PC-3 (cell line): ENCODE measurements around the gene ZFP92. TPM values are rescaled to one million over a fixed set of nuclear protein-coding genes. Genes with fewer than 3 reads are reported as not detected.

Source experiments
- ATAC-seq: fragments of 200-7000 bp; cut with Tn5 transposase; 2 replicates; pipeline ENCODE4 v1.9.1; 2020; ENCODE audit warnings: mild to moderate bottlenecking, moderate library complexity
- BruUV-seq: library from RNA; stranded (reverse); fragments of 400-500 nt; replicated peaks from 2 replicates; lab custom pipeline; 2021; lab: Mats Ljungman, UMichigan
- CTCF ChIA-PET: fragments of 300-600 bp; sonication (Branson Sonifier 250); formaldehyde crosslinking; loops from one replicate; lab custom pipeline; 2022; ENCODE audit warnings: antibody characterized with exemption; lab: Charles Lee
- POLR2A ChIA-PET: fragments of 300-600 bp; sonication (Branson Sonifier 250); formaldehyde crosslinking; loops from one replicate; lab custom pipeline; 2022; ENCODE audit warnings: antibody characterized with exemption; ENCODE audit not compliant: unreplicated experiment; lab: Charles Lee
- DNase-seq: peaks from one replicate; pipeline ENCODE4 v3.0.0-alpha.2; 2015
- H2AFZ ChIP-seq: fragments of 300-600 bp; sonication (generic); 2 replicates; pipeline ENCODE4 v1.6.0; 2016; ENCODE audit warnings: antibody characterized with exemption, low read length
- H3F3A ChIP-seq: fragments of 300-600 bp; sonication (generic); one replicate; pipeline ENCODE4 v1.6.0; 2017; ENCODE audit warnings: antibody characterized with exemption, low read length, control low read depth, mild to moderate bottlenecking; ENCODE audit not compliant: unreplicated experiment
- H3K27ac ChIP-seq: fragments of 300-600 bp; sonication (generic); 2 replicates; pipeline ENCODE4 v1.5.1; 2016; ENCODE audit warnings: mild to moderate bottlenecking, low read length
- H3K27me3 ChIP-seq: fragments of 300-600 bp; sonication (generic); 2 replicates; pipeline ENCODE4 v1.6.1; 2016; ENCODE audit warnings: low read length, mixed read lengths
- H3K36me3 ChIP-seq: fragments of 300-600 bp; sonication (generic); 2 replicates; pipeline ENCODE4 v1.6.1; 2016; ENCODE audit warnings: low read depth, mixed run types, low read length, mixed read lengths
- H3K4me1 ChIP-seq: fragments of 300-600 bp; sonication (generic); 2 replicates; pipeline ENCODE4 v1.5.1; 2016; ENCODE audit warnings: low read length; ENCODE audit not compliant: insufficient read depth
- H3K4me2 ChIP-seq: fragments of 300-600 bp; sonication (generic); 2 replicates; pipeline ENCODE4 v1.6.0; 2016; ENCODE audit warnings: low read length
- H3K4me3 ChIP-seq: fragments of 300-600 bp; sonication (generic); 2 replicates; pipeline ENCODE4 v1.5.1; 2016; ENCODE audit warnings: mild to moderate bottlenecking, low read length, mixed read lengths
- H3K79me2 ChIP-seq: fragments of 300-600 bp; sonication (generic); 2 replicates; pipeline ENCODE4 v1.6.1; 2017; ENCODE audit warnings: low read length, mixed read lengths
- H3K9ac ChIP-seq: fragments of 300-600 bp; sonication (generic); 2 replicates; pipeline ENCODE4 v1.6.0; 2016; ENCODE audit warnings: mild to moderate bottlenecking, low read length
- H3K9me2 ChIP-seq: fragments of 300-600 bp; sonication (generic); replicated peaks from 2 replicates; pipeline ENCODE4 v1.6.1; 2016; ENCODE audit warnings: mixed run types, low read length, mixed read lengths
- H3K9me3 ChIP-seq: fragments of 300-600 bp; sonication (generic); 2 replicates; pipeline ENCODE4 v1.6.1; 2016; ENCODE audit warnings: low read length, mixed read lengths
- H4K20me1 ChIP-seq: fragments of 300-600 bp; sonication (generic); 2 replicates; pipeline ENCODE4 v1.6.1; 2016; ENCODE audit warnings: low read length, mixed read lengths
- EZH2 ChIP-seq: fragments of 300-600 bp; sonication (generic); IDR thresholded peaks from one replicate; pipeline ENCODE4 v1.6.1; 2017; ENCODE audit warnings: antibody characterized with exemption, mild to moderate bottlenecking, low read length; ENCODE audit not compliant: unreplicated experiment
- EZH2phosphoT487 ChIP-seq: fragments of 300-600 bp; sonication (generic); IDR thresholded peaks from 2 replicates; pipeline ENCODE4 v1.6.1; 2018; ENCODE audit warnings: mild to moderate bottlenecking, antibody characterized with exemption, low read length, borderline replicate concordance
- intact Hi-C: fragments of 100-400 bp; cut with micrococcal nuclease; formaldehyde crosslinking; loops from 2 replicates; pipeline ENCODE4 v1.9.0; 2023
- total RNA-seq: library from RNA; depleted of rRNA; stranded (reverse); fragments of >200 nt; gene quantifications from 2 replicates; pipeline ENCODE4 v1.2.3, GENCODE V29; 2014
- TF ChIP-seq, protein P1 (sequence below): fragments of 300-600 bp; sonication (generic); conservative IDR thresholded peaks from 2 replicates; pipeline ENCODE4 v1.5.1; 2017; ENCODE audit warnings: antibody characterized with exemption, low read depth, mild to moderate bottlenecking, low read length

ZFP92 gene
- total RNA-seq, 1 experiment from 2014 or later, result not detected

DNA sequence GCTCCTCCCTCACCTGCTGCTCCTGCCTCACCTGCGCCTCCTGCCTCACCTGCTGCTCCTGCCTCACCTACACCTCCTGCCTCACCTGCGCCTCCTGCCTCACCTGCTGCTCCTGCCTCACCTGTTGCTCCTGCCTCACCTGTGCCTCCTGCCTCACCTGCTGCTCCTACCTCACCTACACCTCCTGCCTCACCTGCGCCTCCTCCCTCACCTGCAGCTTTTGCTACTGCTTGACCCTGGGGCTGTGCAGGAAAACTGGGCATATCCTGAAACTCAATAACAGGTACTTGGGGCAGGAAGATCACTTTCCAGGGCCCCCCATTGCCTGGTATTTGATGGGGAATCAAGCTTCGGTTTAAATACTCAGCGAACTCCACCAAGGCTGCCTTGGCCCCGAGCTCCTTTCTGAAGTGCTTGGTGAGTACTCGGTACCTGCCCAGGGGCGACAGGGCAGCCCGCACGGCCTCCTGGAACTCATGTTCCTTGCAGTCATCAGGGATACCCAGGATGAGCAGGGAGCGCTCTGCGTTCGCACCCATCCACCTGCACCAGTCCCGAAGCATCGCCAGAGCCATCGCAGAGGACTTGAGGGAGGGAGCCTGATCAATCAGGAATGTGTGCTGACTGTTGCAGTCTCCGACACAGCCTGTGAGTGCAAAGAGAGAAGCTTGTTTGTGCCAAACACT is 12.9 kb upstream of the ZFP92 start:
- Histone ChIP-seq H2AFZ (no peak overlapping the region), H3F3A (no peaks in the 10 kb centered on the region), H3K4me3 (no peak overlapping the region), H3K36me3 (no peaks in the 10 kb centered on the region), H3K27ac (no peak overlapping the region), H3K79me2 (no peaks in the 10 kb centered on the region), H3K4me1 (no peaks in the 10 kb centered on the region), H3K9me3 (no peaks in the 10 kb centered on the region), H3K9me2 (no peaks in the 10 kb centered on the region), H3K4me2 (no peak overlapping the region), H3K27me3 (peaks cover 15% of the 10 kb centered on the region), H4K20me1 (no peaks in the 10 kb centered on the region), H3K9ac (no peak overlapping the region)
- TF ChIP-seq EZH2phosphoT487 (no peak), EZH2 (no peak)
- TF ChIP-seq, protein P1, sequence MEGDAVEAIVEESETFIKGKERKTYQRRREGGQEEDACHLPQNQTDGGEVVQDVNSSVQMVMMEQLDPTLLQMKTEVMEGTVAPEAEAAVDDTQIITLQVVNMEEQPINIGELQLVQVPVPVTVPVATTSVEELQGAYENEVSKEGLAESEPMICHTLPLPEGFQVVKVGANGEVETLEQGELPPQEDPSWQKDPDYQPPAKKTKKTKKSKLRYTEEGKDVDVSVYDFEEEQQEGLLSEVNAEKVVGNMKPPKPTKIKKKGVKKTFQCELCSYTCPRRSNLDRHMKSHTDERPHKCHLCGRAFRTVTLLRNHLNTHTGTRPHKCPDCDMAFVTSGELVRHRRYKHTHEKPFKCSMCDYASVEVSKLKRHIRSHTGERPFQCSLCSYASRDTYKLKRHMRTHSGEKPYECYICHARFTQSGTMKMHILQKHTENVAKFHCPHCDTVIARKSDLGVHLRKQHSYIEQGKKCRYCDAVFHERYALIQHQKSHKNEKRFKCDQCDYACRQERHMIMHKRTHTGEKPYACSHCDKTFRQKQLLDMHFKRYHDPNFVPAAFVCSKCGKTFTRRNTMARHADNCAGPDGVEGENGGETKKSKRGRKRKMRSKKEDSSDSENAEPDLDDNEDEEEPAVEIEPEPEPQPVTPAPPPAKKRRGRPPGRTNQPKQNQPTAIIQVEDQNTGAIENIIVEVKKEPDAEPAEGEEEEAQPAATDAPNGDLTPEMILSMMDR, result no peak
- ChIA-PET CTCF (no interaction called here), POLR2A (no interaction called here)
- ATAC-seq, result no peak
- BruUV-seq, result no TSS peak
- intact Hi-C loops, result no loop called here
- DNase-seq, result no peak

DNA sequence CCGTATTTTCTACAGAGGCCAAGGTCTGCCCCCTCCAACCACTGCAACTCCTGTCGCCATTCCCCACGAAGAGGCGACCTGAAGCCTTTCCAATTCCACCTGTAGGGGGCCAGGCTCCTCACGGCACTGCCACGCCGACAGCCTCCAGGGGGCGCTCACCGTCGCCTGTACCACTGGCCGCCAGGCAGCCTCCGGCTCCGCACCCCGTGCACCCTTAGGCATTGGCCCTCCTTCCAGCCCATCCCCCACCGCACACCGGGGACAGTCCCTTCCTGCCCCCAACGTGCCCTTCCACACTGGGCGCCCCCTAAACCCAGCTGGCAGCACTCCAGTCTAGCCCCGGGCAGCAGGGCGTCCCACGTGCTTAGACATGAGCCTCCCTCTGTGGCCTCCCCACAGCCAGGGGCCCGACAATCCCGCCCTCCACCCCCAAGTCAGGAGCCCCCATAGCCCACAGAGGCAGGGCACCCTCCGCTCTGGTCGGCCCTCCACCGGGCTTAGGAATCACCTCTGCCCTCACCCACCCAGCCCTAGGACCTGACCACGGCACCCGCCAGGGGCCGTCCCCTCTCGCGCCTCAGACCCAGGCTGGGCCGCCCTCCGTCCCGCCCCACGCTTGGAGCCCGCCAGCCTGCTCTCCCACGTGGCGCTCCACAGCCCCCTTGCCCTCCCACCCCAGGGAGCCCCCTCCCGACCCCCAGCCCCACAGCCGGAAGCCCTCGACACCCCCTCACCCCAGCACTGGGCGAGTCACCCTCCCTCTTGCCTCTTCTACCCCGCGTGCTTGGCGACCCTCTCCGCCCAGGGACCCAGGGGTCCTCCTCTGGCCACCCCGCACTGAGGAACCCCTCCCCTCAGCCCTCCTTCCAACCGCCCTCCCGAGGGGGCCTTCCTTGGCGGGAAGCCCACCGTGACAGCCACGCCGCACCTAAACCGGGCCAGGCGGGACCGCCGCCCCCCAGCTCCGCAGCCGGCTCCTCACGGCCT is 10.8 kb upstream of the ZFP92 start:
- H3F3A ChIP-seq, result no peaks in the 10 kb centered on the region
- H3K4me2 ChIP-seq, result no peak overlapping the region
- H4K20me1 ChIP-seq, result no peaks in the 10 kb centered on the region
- no peaks in the 10 kb centered on the region for H3K9me2 ChIP-seq
- peaks cover 21% of the 10 kb centered on the region for H3K27me3 ChIP-seq
- no peak overlapping the region for H3K9ac ChIP-seq
- DNase-seq, result peak; percentile 49
- H3K79me2 ChIP-seq, result no peaks in the 10 kb centered on the region
- H2AFZ ChIP-seq, result no peak overlapping the region
- H3K4me1 ChIP-seq, result no peaks in the 10 kb centered on the region
- no peaks in the 10 kb centered on the region for H3K9me3 ChIP-seq
- peak; percentile 50 for ATAC-seq
- intact Hi-C loops, result no loop called here
- BruUV-seq, result no TSS peak
- TF ChIP-seq, protein P1, result peak; percentile 95
- TF ChIP-seq EZH2phosphoT487, result no peak
- TF ChIP-seq EZH2, result no peak
- CTCF ChIA-PET, result no interaction called here
- no peak overlapping the region for H3K27ac ChIP-seq
- H3K4me3 ChIP-seq, result no peak overlapping the region
- POLR2A ChIA-PET, result no interaction called here
- H3K36me3 ChIP-seq, result no peaks in the 10 kb centered on the region
